Neuronal stem cell (in vitro differentiated cells): ENCODE measurements around the gene CPLX3.
A peak's percentile ranks its signal among the peaks of the same experiment; 100 is the strongest.

ENCODE experiments used
- DNase-seq: peaks from one replicate; pipeline ENCODE4 v3.0.0-alpha.2; 2013; ENCODE audit warnings: low spot score
- H2AFZ ChIP-seq: one replicate; pipeline ENCODE4 v1.6.1; 2013; ENCODE audit warnings: mild to moderate bottlenecking, low read length, inconsistent platforms
- H2AK5ac ChIP-seq: 2 replicates; pipeline ENCODE4 v1.6.1; 2013; ENCODE audit warnings: low read depth, mild to moderate bottlenecking, inconsistent platforms, low read length, moderate library complexity, mixed read lengths
- H2BK120ac ChIP-seq: 2 replicates; pipeline ENCODE4 v1.6.1; 2013; ENCODE audit warnings: low read depth, mild to moderate bottlenecking, inconsistent platforms, low read length, moderate library complexity, mixed read lengths
- H2BK12ac ChIP-seq: one replicate; pipeline ENCODE4 v1.6.1; 2013; ENCODE audit warnings: low read length, inconsistent platforms
- H2BK15ac ChIP-seq: 2 replicates; pipeline ENCODE4 v1.6.1; 2013; ENCODE audit warnings: mild to moderate bottlenecking, low read length, inconsistent platforms, mixed read lengths
- H2BK5ac ChIP-seq: one replicate; pipeline ENCODE4 v1.6.1; 2013; ENCODE audit warnings: inconsistent platforms, mild to moderate bottlenecking, low read length, moderate library complexity
- H3K14ac ChIP-seq: one replicate; pipeline ENCODE4 v1.6.1; 2013; ENCODE audit warnings: low read length, inconsistent platforms
- H3K18ac ChIP-seq: 2 replicates; pipeline ENCODE4 v1.6.1; 2013; ENCODE audit warnings: low read length, inconsistent platforms
- H3K23ac ChIP-seq: 2 replicates; pipeline ENCODE4 v1.6.1; 2013; ENCODE audit warnings: low read depth, mild to moderate bottlenecking, mixed read lengths, low read length, inconsistent platforms; ENCODE audit not compliant: poor library complexity
- H3K27ac ChIP-seq: replicated peaks from 3 replicates; pipeline ENCODE4 v1.5.1; 2013; ENCODE audit warnings: low read length, inconsistent platforms
- H3K27me3 ChIP-seq, 3 experiments: 2 replicates each; pipeline ENCODE4 v1.6.1; 2013; ENCODE audit warnings: low read length in 3 of 3, mild to moderate bottlenecking in 2 of 3, inconsistent platforms in 1 of 3, low read depth in 1 of 3, mixed read lengths in 1 of 3, moderate library complexity in 1 of 3; ENCODE audit not compliant: control insufficient read depth in 3 of 3, insufficient read depth in 3 of 3
- H3K36me3 ChIP-seq, 2 donors: replicated peaks in 1 of 2; 2 replicates each; pipeline ENCODE4 v1.6.1; 2013; ENCODE audit warnings: low read length in 2 of 2; ENCODE audit not compliant: control insufficient read depth in 2 of 2, insufficient read depth in 2 of 2
- H3K4ac ChIP-seq: 2 replicates; pipeline ENCODE4 v1.6.1; 2013; ENCODE audit warnings: inconsistent platforms, mild to moderate bottlenecking, low read length, moderate library complexity
- H3K4me1 ChIP-seq, 2 donors: 1 replicate in 1 of 2; 2 replicates in 1 of 2; pipeline ENCODE4 v1.6.1; 2013; ENCODE audit warnings: low read length in 2 of 2, low read depth in 1 of 2; ENCODE audit not compliant: control insufficient read depth in 2 of 2, insufficient read depth in 1 of 2
- H3K4me2 ChIP-seq: one replicate; pipeline ENCODE4 v1.6.1; 2013; ENCODE audit warnings: mild to moderate bottlenecking, low read length, inconsistent platforms; ENCODE audit not compliant: insufficient read depth, poor library complexity, severe bottlenecking
- H3K4me3 ChIP-seq, 2 donors: 2 replicates each; pipeline ENCODE4 v1.5.1; 2013; ENCODE audit warnings: low read length in 2 of 2, mild to moderate bottlenecking in 2 of 2, inconsistent platforms in 1 of 2, moderate library complexity in 1 of 2
- H3K79me1 ChIP-seq: one replicate; pipeline ENCODE4 v1.6.1; 2013; ENCODE audit warnings: low read depth, mild to moderate bottlenecking, inconsistent platforms, low read length, moderate library complexity
- H3K9ac ChIP-seq: one replicate; pipeline ENCODE4 v1.6.1; 2013; ENCODE audit warnings: mild to moderate bottlenecking, low read depth, low read length, inconsistent platforms; ENCODE audit not compliant: poor library complexity
- H3K9me3 ChIP-seq, 2 donors: replicated peaks in 1 of 2; 2 replicates each; pipeline versions ENCODE3 to v1.6.1; 2013; ENCODE audit warnings: low read length in 2 of 2, mild to moderate bottlenecking in 2 of 2, inconsistent platforms in 1 of 2, low read depth in 1 of 2, mixed read lengths in 1 of 2, moderate library complexity in 1 of 2; ENCODE audit not compliant: control insufficient read depth in 2 of 2, insufficient read depth in 1 of 2
- H4K8ac ChIP-seq: one replicate; pipeline ENCODE4 v1.6.1; 2013; ENCODE audit warnings: low read depth, mild to moderate bottlenecking, inconsistent platforms, low read length, moderate library complexity
- H4K91ac ChIP-seq: one replicate; pipeline ENCODE4 v1.6.1; 2013; ENCODE audit warnings: low read length, low read depth, mild to moderate bottlenecking, inconsistent platforms; ENCODE audit not compliant: poor library complexity
- WGBS, 2 donors: extraction: QIAGEN DNeasy Blood & Tissue Kit; methylation state at CpG; one replicate each; pipeline ENCODE4 v1.1.7; 2013; ENCODE audit warnings: missing lambda C conversion rate in 2 of 2, mixed read lengths in 1 of 2; ENCODE audit not compliant: insufficient read length in 2 of 2, insufficient replicate concordance in 1 of 2; ENCODE audit errors: extremely low coverage in 2 of 2; 5-methylcytosine and 5-hydroxymethylcytosine counted together

Gene CPLX3

DNA sequence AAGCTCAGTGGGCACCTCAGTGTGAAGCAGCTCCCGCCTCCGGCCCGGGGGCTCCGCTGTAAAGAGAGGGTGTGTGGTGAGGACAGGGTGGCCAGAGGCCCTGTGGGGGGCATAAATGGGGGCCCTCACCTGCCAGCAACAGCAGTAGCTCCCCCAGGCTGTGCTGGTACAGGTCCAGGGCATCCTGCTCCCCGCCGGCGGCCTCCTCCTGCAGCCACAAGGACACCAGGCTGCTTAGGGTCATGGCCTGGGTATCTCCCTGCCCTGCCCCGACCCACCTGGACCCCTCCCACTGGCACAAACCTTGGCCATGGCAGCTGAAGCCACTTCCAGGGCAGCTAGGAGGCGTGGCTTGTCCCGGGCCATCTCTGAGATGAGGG is 11.7 kb downstream of the CPLX3 start:
- Histone ChIP-seq H3K4me1 (peaks cover 0 to 3% of the 10 kb centered on the region in 2 donors), H2AFZ (no peak overlapping the region), H2BK15ac (no peak overlapping the region), H3K9me3 (no peaks in the 10 kb centered on the region), H3K18ac (no peak overlapping the region), H2AK5ac (no peak overlapping the region), H3K27me3 (no peaks in the 10 kb centered on the region), H3K4ac (no peak overlapping the region), H2BK5ac (peak overlapping the region; percentile 34), H4K8ac (peak overlapping the region; percentile 3), H3K9ac (no peak overlapping the region), H4K91ac (no peak overlapping the region), H3K27ac (no peak overlapping the region), H3K4me3 (no peak overlapping the region), H3K79me1 (peaks cover 3% of the 10 kb centered on the region), H2BK120ac (no peak overlapping the region), H3K4me2 (no peak overlapping the region), H3K36me3 (peaks cover 0 to 55% of the 10 kb centered on the region in 2 donors), H3K14ac (no peak overlapping the region), H3K23ac (peak overlapping the region; percentile 28), H2BK12ac (no peak overlapping the region)
- DNase-seq, result no peak
- no CpG with 5 or more reads among the region's 10 CpGs for WGBS, 2 donors

DNA sequence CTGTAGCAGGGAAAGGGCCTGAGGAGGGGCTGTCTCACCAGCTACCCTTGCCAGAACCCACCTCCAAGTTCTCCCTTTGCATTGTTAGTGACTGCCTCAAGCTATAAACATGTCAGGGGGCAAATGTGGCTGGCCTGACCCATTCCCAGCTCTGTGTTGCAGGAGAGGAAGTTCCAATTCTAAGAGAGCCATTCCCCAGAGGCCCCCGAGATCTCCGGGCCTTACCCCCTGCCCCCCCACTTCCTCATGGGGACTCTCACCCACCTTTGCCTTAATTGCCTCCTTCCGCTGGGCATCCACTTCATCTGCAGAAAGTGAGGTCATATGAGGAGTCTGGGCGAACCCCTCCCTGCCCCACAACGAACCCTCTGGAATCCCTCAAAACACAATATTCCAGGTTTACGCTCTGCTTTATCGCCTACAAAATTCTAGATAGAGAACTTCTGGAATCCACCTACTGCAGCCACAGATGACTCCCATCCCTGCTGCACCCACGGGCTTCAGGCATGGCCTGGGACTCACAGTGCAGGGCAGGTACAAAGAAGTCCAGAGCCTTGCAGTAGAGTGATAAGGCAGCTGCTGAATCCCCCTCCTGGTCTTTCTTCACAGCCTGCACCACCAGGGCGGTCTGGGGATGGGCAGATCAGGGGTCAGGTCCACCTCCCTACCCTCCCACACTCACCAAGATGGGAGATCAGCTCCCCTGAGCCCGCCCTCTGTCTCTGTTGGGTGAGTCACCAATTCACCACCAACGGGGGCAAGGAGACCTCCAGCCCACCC is 12.5 kb downstream of the CPLX3 start:
- no peak overlapping the region for H2BK15ac ChIP-seq
- H3K23ac ChIP-seq, result no peak overlapping the region
- H3K4me1 ChIP-seq, result peaks cover 6 to 7% of the 10 kb centered on the region in 2 donors
- no peak for DNase-seq
- no peak overlapping the region for H3K9ac ChIP-seq
- no peak overlapping the region for H2BK120ac ChIP-seq
- no peak overlapping the region for H3K4me2 ChIP-seq
- H2BK12ac ChIP-seq, result no peak overlapping the region
- no peak overlapping the region for H3K4ac ChIP-seq
- H3K36me3 ChIP-seq, result peaks cover 0 to 55% of the 10 kb centered on the region in 2 donors
- no CpG with 5 or more reads among the region's 11 CpGs for WGBS, 2 donors
- no peak overlapping the region for H3K18ac ChIP-seq
- H3K79me1 ChIP-seq, result peaks cover 3% of the 10 kb centered on the region
- no peak overlapping the region for H3K4me3 ChIP-seq
- no peak overlapping the region for H3K27ac ChIP-seq
- H2BK5ac ChIP-seq, result peak overlapping the region; percentile 34
- no peaks in the 10 kb centered on the region for H3K9me3 ChIP-seq
- H2AK5ac ChIP-seq, result no peak overlapping the region
- no peaks in the 10 kb centered on the region for H3K27me3 ChIP-seq
- H2AFZ ChIP-seq, result no peak overlapping the region
- no peak overlapping the region for H3K14ac ChIP-seq
- no peak overlapping the region for H4K8ac ChIP-seq
- no peak overlapping the region for H4K91ac ChIP-seq

GRCh38 chr15:74839526-74840395 is 13.3 kb downstream of the CPLX3 start:
- Histone ChIP-seq H2BK120ac (no peak overlapping the region), H3K27me3 (no peaks in the 10 kb centered on the region), H3K9me3 (no peaks in the 10 kb centered on the region), H3K4me1 (peaks cover 6 to 12% of the 10 kb centered on the region in 2 donors), H3K18ac (no peak overlapping the region), H3K4me3 (no peak overlapping the region), H3K9ac (no peak overlapping the region), H2BK15ac (no peak overlapping the region), H3K4ac (no peak overlapping the region), H4K8ac (no peak overlapping the region), H3K4me2 (no peak overlapping the region), H2BK5ac (peak overlapping the region; percentile 3), H3K14ac (no peak overlapping the region), H2BK12ac (no peak overlapping the region), H3K36me3 (peaks cover 0 to 62% of the 10 kb centered on the region in 2 donors), H2AK5ac (peak overlapping the region; percentile 60), H4K91ac (no peak overlapping the region), H3K27ac (no peak overlapping the region), H3K23ac (peak overlapping the region; percentile 59), H2AFZ (no peak overlapping the region), H3K79me1 (peaks cover 3% of the 10 kb centered on the region)
- DNase-seq, result no peak
- WGBS, 2 donors, result no CpG with 5 or more reads among the region's 31 CpGs
